Measurements from ENCODE around the gene CSRP2. TPM values are rescaled to one million over a fixed set of nuclear protein-coding genes. Genes with fewer than 3 reads are reported as not detected.

Gene CSRP2
- total RNA-seq, result 10 to 100 TPM; 13.4 to 35.1 (median 22.4) TPM
- long read RNA-seq, transcript CSRP2-201 (6 exons, 943 nt), result major isoform, 17 of 19 reads
- long read RNA-seq, partial matches to known transcripts, result 1 of 19 reads
- long read RNA-seq, other reads (novel, unspliced or antisense), result 0 of 19 reads

- WGBS (ENCODE audit: insufficient coverage, low coverage, low lambda C conversion rate, missing lambda C conversion rate), result 6% methylated on average over 12 of the region's 71 CpGs
- no peaks in the 10 kb centered on the region for H3K9me3 ChIP-seq
- TF ChIP-seq CTCF (IDR thresholded peaks at IDR 0.05) (peak in 2 of 4 donors; percentile 13 to 21), POLR2A (IDR thresholded peaks at IDR 0.05) (peak; percentile 90)
- intact Hi-C loops (cut with DNase I), result no loop called here
- H3K4me3 ChIP-seq, result peak within 1 kb of the TSS; percentile 64 to 87 (median 67)
- H3K27me3 ChIP-seq, result no peaks in the 10 kb centered on the region
- H3K27ac ChIP-seq, result peak within 1 kb of the TSS; percentile 81 to 92 (median 87)
- ATAC-seq, result peak; percentile 96 to 98 (median 97)
- peak; percentile 94 to 96 (median 95) for DNase-seq
- no peaks in the 10 kb centered on the region for H3K36me3 ChIP-seq
- H3K4me1 ChIP-seq, result peaks cover 0 to 8% (median 0%) of the 10 kb centered on the region in 4 donors
These were observed at the start of gene CSRP2 for GRCh38 chr12:76878899-76879709. TSS of gene CSRP2 (minus strand) at chr12:76879019. CDS start at chr12:76866260, 12,759 bp downstream.

GRCh38 chr12:76927170-76927784, 48.5 kb upstream of the CSRP2 start:
- WGBS (ENCODE audit: insufficient coverage, low coverage, low lambda C conversion rate, missing lambda C conversion rate), result 44% methylated on average over 2 of the region's 2 CpGs
- DNase-seq (peak in 2 of 3 donors; percentile 46 to 58), ATAC-seq (peak; percentile 68 to 82 (median 78))
- TF ChIP-seq POLR2A (IDR thresholded peaks at IDR 0.05), result no peak
- peak; percentile 47 to 69 (median 54) for TF ChIP-seq CTCF (IDR thresholded peaks at IDR 0.05)
- no peaks in the 10 kb centered on the region for H3K4me1 ChIP-seq
- no peak overlapping the region for H3K4me3 ChIP-seq
- no peaks in the 10 kb centered on the region for H3K27me3 ChIP-seq
- intact Hi-C loops (cut with DNase I), result no loop called here
- H3K27ac ChIP-seq, result no peak overlapping the region
- no peaks in the 10 kb centered on the region for H3K36me3 ChIP-seq
- H3K9me3 ChIP-seq, result no peaks in the 10 kb centered on the region

- no peaks in the 10 kb centered on the region for H3K27me3 ChIP-seq
- H3K4me3 ChIP-seq, result no peak overlapping the region
- H3K27ac ChIP-seq, result no peak overlapping the region
- ATAC-seq (no peak), DNase-seq (no peak)
- 67% methylated on average over 1 of the region's 1 CpG for WGBS (ENCODE audit: insufficient coverage, low coverage, low lambda C conversion rate, missing lambda C conversion rate)
- no peak for TF ChIP-seq POLR2A (IDR thresholded peaks at IDR 0.05)
- no peak for TF ChIP-seq CTCF (IDR thresholded peaks at IDR 0.05)
- H3K4me1 ChIP-seq, result no peaks in the 10 kb centered on the region
- intact Hi-C loops (cut with DNase I), result no loop called here
- no peaks in the 10 kb centered on the region for H3K36me3 ChIP-seq
- H3K9me3 ChIP-seq, result no peaks in the 10 kb centered on the region
These were observed 46.3 kb upstream of the CSRP2 start for GRCh38 chr12:76925135-76925534.

- Histone ChIP-seq H3K4me3 (no peak overlapping the region), H3K4me1 (peaks cover 0 to 10% (median 0%) of the 10 kb centered on the region in 4 donors), H3K27ac (no peak overlapping the region), H3K27me3 (no peaks in the 10 kb centered on the region), H3K9me3 (no peaks in the 10 kb centered on the region), H3K36me3 (no peaks in the 10 kb centered on the region)
- WGBS (ENCODE audit: insufficient coverage, low coverage, low lambda C conversion rate, missing lambda C conversion rate), result 92% methylated on average over 2 of the region's 2 CpGs
- no peak for TF ChIP-seq CTCF (IDR thresholded peaks at IDR 0.05)
- TF ChIP-seq POLR2A (IDR thresholded peaks at IDR 0.05), result no peak
- intact Hi-C loops (cut with DNase I), result no loop called here
- no peak for DNase-seq
- ATAC-seq, result no peak
These were observed 44.0 kb upstream of the CSRP2 start for GRCh38 chr12:76922866-76923265.

All from right lobe of liver (tissue), 6 donors.